SK-N-SH (cell line): Measurements from ENCODE around the gene PRKD3. TPM values are rescaled to one million over a fixed set of nuclear protein-coding genes. Genes with fewer than 3 reads are reported as not detected.

Source experiments
- CTCF ChIA-PET: fragments of 300-600, 350-600 bp; formaldehyde crosslinking; extraction: SDS; loops from one replicate; lab custom pipeline; 2021; lab: Yijun Ruan, JAX
- POLR2A ChIA-PET: fragments of 350-600 bp; sonication (Branson Sonifier 250); formaldehyde crosslinking; extraction: SDS; loops from one replicate; lab custom pipeline; 2020; ENCODE audit warnings: antibody characterized with exemption, inconsistent platforms; lab: Yijun Ruan, JAX
- DNase-seq: peaks from one replicate; pipeline ENCODE4 v3.0.0; 2012
- H2AFZ ChIP-seq: fragments of 200-600 bp; sonication (generic); 2 replicates; pipeline ENCODE4 v1.8.1; 2016; ENCODE audit warnings: antibody characterized with exemption, mild to moderate bottlenecking, low read depth
- H3F3A ChIP-seq: fragments of 200-600 bp; sonication (generic); replicated peaks from 2 replicates; pipeline ENCODE3; 2016; ENCODE audit warnings: antibody characterized with exemption, mild to moderate bottlenecking; ENCODE audit not compliant: insufficient read depth
- H3K27ac ChIP-seq, 2 experiments: fragments of 200-500 bp in 1 of 2; fragments of 200-600 bp in 1 of 2; sonication (Bioruptor generic) in 1 of 2; sonication (generic), shearing (Covaris generic) in 1 of 2; 2 replicates each; pipeline versions ENCODE4 v1.5.1 to v1.6.1; 2014 to 2016; ENCODE audit warnings: low read depth in 2 of 2, inconsistent platforms in 1 of 2, low read length in 1 of 2, mild to moderate bottlenecking in 1 of 2, mixed read lengths in 1 of 2
- H3K27me3 ChIP-seq: fragments of 200-600 bp; sonication (generic), shearing (Covaris generic); 2 replicates; pipeline ENCODE4 v1.6.1; 2016; ENCODE audit warnings: mixed run types; ENCODE audit not compliant: insufficient read depth
- H3K36me3 ChIP-seq, 2 experiments: fragments of 200-500 bp in 1 of 2; fragments of 200-600 bp in 1 of 2; sonication (Bioruptor generic) in 1 of 2; sonication (generic) in 1 of 2; replicated peaks in 1 of 2; 2 replicates each; pipeline versions ENCODE3 to v1.5.1; 2014 to 2016; ENCODE audit warnings: low read length in 1 of 2, mild to moderate bottlenecking in 1 of 2; ENCODE audit not compliant: insufficient read depth in 2 of 2, control insufficient read depth in 1 of 2
- H3K4me1 ChIP-seq, 2 experiments: fragments of 200-500 bp in 1 of 2; fragments of 200-600 bp in 1 of 2; sonication (Bioruptor generic) in 1 of 2; sonication (generic), shearing (Covaris generic) in 1 of 2; 2 replicates each; pipeline versions ENCODE4 v1.5.1 to v1.6.1; 2014 to 2016; ENCODE audit warnings: low read depth in 1 of 2, low read length in 1 of 2, mixed run types in 1 of 2; ENCODE audit not compliant: insufficient read depth in 2 of 2, control insufficient read depth in 1 of 2
- H3K4me2 ChIP-seq: fragments of 200-600 bp; sonication (generic), shearing (Covaris generic); 2 replicates; pipeline ENCODE4 v1.6.1; 2017; ENCODE audit warnings: mixed run types
- H3K4me3 ChIP-seq, 2 experiments: fragments of 200-500 bp in 1 of 2; fragments of 200-600 bp in 1 of 2; sonication (Bioruptor generic) in 1 of 2; sonication (generic), shearing (Covaris generic) in 1 of 2; 2 replicates each; pipeline versions ENCODE4 v1.5.1 to v1.8.1; 2014 to 2016; ENCODE audit warnings: low read depth in 2 of 2, inconsistent platforms in 1 of 2, low read length in 1 of 2, mild to moderate bottlenecking in 1 of 2, mixed read lengths in 1 of 2, moderate library complexity in 1 of 2
- H3K79me2 ChIP-seq: fragments of 200-600 bp; sonication (generic); 2 replicates; pipeline ENCODE4 v1.8.1; 2017; ENCODE audit warnings: mild to moderate bottlenecking; ENCODE audit not compliant: insufficient read depth
- H3K9ac ChIP-seq: fragments of 200-600 bp; sonication (generic); 2 replicates; pipeline ENCODE4 v1.6.1; 2017; ENCODE audit warnings: mixed run types
- H3K9me2 ChIP-seq: fragments of 200-600 bp; sonication (generic); 2 replicates; pipeline ENCODE4 v1.6.1; 2017; ENCODE audit warnings: mixed run types
- H3K9me3 ChIP-seq: fragments of 200-600 bp; sonication (generic); 2 replicates; pipeline ENCODE4 v1.6.1; 2017; ENCODE audit warnings: mixed run types, mild to moderate bottlenecking, moderate library complexity
- H4K20me1 ChIP-seq: fragments of 200-600 bp; sonication (generic); 2 replicates; pipeline ENCODE4 v1.6.1; 2017; ENCODE audit warnings: mild to moderate bottlenecking, mixed run types; ENCODE audit not compliant: insufficient read depth
- FOXJ3 ChIP-seq: sonication (generic); formaldehyde crosslinking; IDR thresholded peaks from 2 replicates; pipeline ENCODE4 v1.5.1; 2020; ENCODE audit warnings: mild to moderate bottlenecking, missing genetic modification reagents
- GABPA ChIP-seq: IDR thresholded peaks from 2 replicates; pipeline ENCODE4 v1.4.0; 2012; ENCODE audit warnings: low read depth, mild to moderate bottlenecking
- NFIC ChIP-seq: IDR thresholded peaks from 2 replicates; pipeline ENCODE4 v1.4.0; 2012; ENCODE audit warnings: borderline replicate concordance
- RXRA ChIP-seq: IDR thresholded peaks from 2 replicates; pipeline ENCODE4 v1.4.0; 2012; ENCODE audit warnings: low read depth, mild to moderate bottlenecking, borderline replicate concordance
- SIN3A ChIP-seq: IDR thresholded peaks from 2 replicates; pipeline ENCODE4 v1.6.1; 2012; ENCODE audit warnings: low read depth, mild to moderate bottlenecking, low read length, moderate library complexity, borderline replicate concordance
- SMC3 ChIP-seq: IDR thresholded peaks from 2 replicates; pipeline ENCODE4 v1.6.1; 2012; ENCODE audit warnings: low read depth, low read length, improper control_type of control experiment
- WGBS: methylation state at CpG from one replicate; pipeline ENCODE4 v1.1.6; 2017; ENCODE audit warnings: low lambda C conversion rate; 5-methylcytosine and 5-hydroxymethylcytosine counted together
- polyA plus RNA-seq, 3 experiments: library from polyadenylated mRNA; depleted of rRNA; stranded (reverse); fragments of >200 nt; gene quantifications; 2 replicates each; pipeline ENCODE4 v1.2.3, GENCODE V29; 2012
- TF ChIP-seq, protein P1 (sequence below): IDR thresholded peaks from 2 replicates; pipeline ENCODE4 v1.4.0; 2012; ENCODE audit warnings: low read depth
- TF ChIP-seq, protein P2 (sequence below): IDR thresholded peaks from 2 replicates; pipeline ENCODE4; 2012
- TF ChIP-seq, protein P3 (sequence below): fragments of 200-600 bp; sonication (generic); IDR thresholded peaks from 2 replicates; pipeline ENCODE4 v1.6.1; 2017; ENCODE audit warnings: antibody characterized with exemption, mild to moderate bottlenecking, moderate library complexity

The PRKD3 gene
- polyA plus RNA-seq, 1 of the 3 experiments (the other 2 are of a cell fraction): 15.9 TPM

DNA sequence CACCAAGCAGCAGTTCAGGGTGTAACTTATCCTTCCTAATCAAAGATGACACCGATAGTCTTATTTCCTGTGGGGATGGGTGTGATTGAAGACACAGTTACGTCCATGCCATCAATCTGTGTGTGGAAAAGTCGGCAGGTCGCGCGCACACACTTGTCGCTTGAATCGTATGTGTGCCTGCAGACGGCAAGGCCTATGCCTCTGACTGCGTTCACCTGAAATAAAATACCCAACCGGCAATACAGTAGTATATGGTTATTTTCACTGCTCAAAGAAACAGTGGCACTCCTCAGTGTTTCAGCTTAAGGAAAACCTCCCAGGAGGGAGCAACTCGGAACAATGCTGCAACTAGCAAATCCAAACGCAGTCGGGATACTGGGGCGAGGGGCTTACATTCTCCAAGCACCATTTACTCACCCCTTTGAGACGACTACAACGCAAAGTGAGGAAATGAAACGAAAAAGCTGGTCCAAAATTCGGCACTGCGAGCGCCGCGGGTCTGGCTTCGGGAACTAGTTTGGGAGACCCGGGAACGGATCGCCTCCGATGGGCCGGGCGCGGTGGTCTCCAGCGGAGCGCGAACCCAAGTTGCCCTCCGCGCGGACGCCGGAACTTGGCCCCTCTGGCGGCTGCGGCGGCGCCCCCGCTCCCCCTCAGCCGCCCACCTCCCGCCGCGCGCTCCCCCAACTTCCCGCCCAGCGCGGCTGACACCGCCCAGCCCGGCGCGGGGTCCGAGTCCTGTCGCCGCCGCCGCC, 675 bp downstream of the PRKD3 start (continued):
- TF ChIP-seq, protein P1, sequence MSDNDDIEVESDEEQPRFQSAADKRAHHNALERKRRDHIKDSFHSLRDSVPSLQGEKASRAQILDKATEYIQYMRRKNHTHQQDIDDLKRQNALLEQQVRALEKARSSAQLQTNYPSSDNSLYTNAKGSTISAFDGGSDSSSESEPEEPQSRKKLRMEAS: no peak
- TF ChIP-seq SIN3A: no peak; the same call in 1 of the 2 replicates
- TF ChIP-seq, protein P2, sequence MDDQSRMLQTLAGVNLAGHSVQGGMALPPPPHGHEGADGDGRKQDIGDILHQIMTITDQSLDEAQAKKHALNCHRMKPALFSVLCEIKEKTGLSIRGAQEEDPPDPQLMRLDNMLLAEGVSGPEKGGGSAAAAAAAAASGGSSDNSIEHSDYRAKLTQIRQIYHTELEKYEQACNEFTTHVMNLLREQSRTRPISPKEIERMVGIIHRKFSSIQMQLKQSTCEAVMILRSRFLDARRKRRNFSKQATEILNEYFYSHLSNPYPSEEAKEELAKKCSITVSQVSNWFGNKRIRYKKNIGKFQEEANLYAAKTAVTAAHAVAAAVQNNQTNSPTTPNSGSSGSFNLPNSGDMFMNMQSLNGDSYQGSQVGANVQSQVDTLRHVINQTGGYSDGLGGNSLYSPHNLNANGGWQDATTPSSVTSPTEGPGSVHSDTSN: peak; percentile 72
- TF ChIP-seq RXRA: no peak

DNA sequence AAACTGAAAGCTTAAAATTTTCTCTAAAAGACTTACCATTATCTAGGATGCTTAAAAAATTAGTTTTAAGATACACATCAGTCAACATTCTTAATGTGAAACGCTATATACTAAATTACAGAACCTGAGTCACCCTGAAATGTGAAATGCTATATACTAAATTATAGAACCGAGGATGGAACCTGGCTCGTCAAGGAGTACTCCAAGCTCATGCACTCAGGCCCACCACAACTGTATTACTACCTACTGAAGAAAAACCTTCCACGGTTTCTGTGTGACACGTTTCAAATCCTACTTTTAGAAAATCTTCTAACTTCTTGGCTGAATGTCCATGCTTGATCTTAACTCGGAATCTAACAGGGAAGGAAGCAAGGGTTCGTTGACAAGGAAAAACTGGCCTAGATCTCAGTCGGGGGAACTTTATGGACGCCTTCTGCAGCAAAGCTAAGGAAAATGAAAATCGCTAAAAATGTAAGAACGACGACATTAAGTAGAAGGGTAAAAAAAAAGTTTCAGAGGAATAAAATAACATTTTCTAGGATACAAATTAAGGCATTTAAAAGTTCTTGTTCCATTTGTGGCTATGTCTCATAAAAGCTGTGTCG, 1.4 kb downstream of the PRKD3 start:
- 0 out of 2 replicates have a peak overlapping the region, but pooled peaks have one; percentile 69 for H2AFZ ChIP-seq
- no peak for DNase-seq

More for the DNA sequence above, 1.4 kb downstream of the PRKD3 start:
- CTCF ChIA-PET: interaction anchor here (1.2 to 4.5 kb wide), 6 partner anchors 9 to 73 kb away, joined by 3 to 25 read pairs (median 3); no protein-coding TSS in a partner anchor
- Histone ChIP-seq H3K4me2 (peak overlapping the region; percentile 78), H3K27ac (peak overlapping the region; percentile 74 to 93), H3K9ac (peak overlapping the region; percentile 78), H3K9me3 (no peaks in the 10 kb centered on the region), H3K36me3 (peaks cover 8 to 10% of the 10 kb centered on the region in 2 experiments), H3K4me3 (peak overlapping the region; percentile 92 to 96), H3K27me3 (no peaks in the 10 kb centered on the region), H4K20me1 (peaks cover 46% of the 10 kb centered on the region), H3K79me2 (peaks cover 58% of the 10 kb centered on the region), H3F3A (peaks cover 26% of the 10 kb centered on the region), H3K9me2 (no peaks in the 10 kb centered on the region), H3K4me1 (peaks cover 30 to 61% of the 10 kb centered on the region in 2 experiments; a peak in 3 of 4 replicates)
- 22% methylated on average over 13 of the region's 13 CpGs for WGBS
- TF ChIP-seq NFIC: no peak
- TF ChIP-seq, protein P3, sequence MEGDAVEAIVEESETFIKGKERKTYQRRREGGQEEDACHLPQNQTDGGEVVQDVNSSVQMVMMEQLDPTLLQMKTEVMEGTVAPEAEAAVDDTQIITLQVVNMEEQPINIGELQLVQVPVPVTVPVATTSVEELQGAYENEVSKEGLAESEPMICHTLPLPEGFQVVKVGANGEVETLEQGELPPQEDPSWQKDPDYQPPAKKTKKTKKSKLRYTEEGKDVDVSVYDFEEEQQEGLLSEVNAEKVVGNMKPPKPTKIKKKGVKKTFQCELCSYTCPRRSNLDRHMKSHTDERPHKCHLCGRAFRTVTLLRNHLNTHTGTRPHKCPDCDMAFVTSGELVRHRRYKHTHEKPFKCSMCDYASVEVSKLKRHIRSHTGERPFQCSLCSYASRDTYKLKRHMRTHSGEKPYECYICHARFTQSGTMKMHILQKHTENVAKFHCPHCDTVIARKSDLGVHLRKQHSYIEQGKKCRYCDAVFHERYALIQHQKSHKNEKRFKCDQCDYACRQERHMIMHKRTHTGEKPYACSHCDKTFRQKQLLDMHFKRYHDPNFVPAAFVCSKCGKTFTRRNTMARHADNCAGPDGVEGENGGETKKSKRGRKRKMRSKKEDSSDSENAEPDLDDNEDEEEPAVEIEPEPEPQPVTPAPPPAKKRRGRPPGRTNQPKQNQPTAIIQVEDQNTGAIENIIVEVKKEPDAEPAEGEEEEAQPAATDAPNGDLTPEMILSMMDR: no peak
- TF ChIP-seq SMC3: no peak
- no peak for TF ChIP-seq GABPA
- TF ChIP-seq FOXJ3: no peak
- POLR2A ChIA-PET: interaction anchor here (0.8 to 1.1 kb wide), 2 partner anchors 12 to 1428 kb away, joined by 3 read pairs; partner anchors contain the start of gene SRSF7
